DMS79 treated with DMSO at 0.1 percent for 48 hours (cell line): ENCODE data around the gene FUOM.

ENCODE experiments used
- DNase-seq: peaks from one replicate; lab custom pipeline; 2025; lab: John Stamatoyannopoulos, UW

The FUOM gene

DNA sequence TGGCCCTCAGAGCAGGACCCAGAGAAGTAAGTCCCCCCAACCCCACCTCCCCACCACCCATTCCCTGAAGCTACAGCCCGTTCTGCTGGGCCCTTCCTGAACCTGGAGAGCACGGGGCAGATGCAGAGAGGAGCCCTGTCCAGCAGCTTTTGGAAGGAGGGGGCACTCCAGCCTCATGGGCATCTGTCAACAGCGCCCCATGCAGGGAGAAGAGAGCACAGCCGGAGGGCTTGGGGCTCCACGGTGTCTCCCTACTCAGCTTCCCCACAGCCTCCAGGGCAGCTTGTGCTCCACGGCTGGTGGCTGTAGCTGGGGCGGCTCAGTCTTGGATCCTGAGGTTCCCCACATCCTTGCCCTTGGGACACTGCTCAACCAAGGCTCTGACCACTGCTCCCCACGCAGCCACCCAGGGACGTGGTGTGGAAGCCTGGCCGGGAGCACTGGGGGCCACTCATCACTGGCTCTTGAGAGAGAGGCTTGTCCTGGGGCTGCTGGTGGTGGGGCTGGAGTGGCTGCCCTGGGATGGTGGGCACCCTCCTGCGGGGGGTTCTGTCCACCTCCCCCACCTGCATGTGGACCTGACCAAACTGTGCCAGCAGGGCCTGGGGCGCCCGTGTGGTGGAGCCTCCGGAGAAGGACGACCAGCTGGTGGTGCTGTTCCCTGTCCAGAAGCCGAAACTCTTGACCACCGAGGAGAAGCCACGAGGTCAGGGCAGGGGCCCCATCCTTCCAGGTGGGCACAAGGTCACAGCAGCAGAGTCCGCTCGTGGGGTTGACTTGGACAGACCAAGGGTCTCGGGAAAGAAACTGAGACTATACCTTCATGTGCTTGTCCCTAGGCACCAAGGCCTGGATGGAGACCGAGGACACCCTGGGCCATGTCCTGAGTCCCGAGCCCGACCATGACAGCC lies 6.2 kb downstream of the FUOM start:
- DNase-seq: no peak

DNA sequence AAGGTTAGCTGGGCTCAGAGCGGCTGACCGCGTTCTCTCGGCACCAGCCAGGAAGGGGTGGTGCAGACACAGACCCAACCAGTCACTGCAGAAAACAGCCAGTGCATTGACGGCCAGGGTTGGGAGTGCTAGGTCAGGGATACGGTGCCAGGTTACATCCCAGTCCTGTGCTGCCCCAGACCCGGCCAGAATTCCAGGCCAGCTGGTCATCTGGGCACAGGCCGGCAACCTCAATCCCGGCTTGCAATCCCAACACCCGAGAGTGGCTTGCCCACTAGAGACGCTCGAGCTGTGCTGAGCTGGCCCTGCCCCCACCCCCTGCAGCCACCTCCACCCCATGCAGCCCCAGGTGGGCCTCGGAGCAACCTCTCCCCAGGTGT lies 6.9 kb downstream of the FUOM start:
- DNase-seq: no peak

DNA sequence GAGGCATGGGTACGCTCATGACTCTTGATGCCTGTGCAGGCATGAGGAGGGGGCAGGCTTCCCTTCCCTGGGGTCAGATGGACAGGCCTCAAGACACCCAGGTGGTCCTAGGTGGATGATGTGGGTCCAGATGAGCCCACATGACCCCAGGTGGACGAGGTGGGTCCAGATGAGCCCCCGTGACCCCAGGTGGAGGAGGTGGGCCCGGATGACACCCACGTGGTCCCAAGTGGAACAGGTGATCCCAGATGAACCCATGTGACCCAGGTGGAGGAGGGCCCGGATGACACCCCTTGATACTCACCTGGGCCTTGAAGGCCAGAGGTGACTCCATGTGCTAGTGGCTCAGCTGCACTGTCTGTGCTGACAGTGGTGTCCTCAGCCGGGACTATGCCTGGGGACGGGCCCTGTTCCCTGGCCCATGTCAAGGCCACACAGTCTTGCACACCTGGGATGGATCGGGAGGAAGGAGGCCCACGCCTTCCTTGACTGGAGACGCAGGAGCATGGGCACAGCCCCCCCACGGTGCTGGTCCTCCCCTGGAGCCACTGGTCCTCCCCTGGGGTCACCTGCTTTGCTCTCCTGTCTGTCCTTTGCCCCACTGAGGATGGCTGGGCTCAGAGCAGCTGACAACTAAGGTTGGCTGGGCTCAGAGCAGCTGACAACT lies 7.4 kb downstream of the FUOM start:
- DNase-seq: no peak

DNA sequence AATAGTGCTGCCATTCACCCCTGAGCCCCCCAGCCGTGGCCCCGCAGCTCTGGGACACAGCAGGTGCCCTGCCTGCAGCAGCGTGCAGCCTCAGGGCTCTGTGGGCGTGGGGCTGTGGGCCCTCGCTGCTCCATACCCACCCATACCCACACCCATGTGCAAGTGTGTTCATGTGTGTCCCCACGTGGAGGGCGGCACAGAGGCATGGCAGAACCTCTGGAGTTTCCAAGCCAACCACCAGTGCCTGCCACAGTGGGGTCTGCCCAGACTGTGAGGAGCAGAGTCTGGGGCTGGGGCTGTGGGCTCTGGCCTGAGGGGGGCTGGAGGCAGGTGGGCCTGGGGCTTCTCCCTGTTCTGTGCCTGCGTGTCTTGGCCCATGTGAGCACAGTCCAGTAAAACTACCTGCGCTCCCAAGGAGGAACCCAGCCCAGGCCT lies 8.2 kb downstream of the FUOM start:
- no peak for DNase-seq

DNA sequence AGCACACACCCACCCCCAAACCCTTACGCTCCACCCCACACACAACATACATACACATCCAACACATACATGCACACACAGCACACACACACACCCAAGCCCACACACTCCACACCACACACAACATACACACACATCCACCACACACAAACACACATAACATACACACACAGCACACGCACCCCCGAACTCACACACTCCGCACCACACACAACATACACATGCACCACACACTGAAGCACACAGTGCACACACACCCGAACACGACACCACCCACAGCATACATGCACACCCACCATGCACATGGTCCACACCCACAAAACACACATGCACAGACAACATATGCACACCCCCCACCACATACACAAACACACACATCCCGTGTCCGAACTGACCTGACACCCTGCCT lies 8.7 kb downstream of the FUOM start:
- DNase-seq: no peak

DNA sequence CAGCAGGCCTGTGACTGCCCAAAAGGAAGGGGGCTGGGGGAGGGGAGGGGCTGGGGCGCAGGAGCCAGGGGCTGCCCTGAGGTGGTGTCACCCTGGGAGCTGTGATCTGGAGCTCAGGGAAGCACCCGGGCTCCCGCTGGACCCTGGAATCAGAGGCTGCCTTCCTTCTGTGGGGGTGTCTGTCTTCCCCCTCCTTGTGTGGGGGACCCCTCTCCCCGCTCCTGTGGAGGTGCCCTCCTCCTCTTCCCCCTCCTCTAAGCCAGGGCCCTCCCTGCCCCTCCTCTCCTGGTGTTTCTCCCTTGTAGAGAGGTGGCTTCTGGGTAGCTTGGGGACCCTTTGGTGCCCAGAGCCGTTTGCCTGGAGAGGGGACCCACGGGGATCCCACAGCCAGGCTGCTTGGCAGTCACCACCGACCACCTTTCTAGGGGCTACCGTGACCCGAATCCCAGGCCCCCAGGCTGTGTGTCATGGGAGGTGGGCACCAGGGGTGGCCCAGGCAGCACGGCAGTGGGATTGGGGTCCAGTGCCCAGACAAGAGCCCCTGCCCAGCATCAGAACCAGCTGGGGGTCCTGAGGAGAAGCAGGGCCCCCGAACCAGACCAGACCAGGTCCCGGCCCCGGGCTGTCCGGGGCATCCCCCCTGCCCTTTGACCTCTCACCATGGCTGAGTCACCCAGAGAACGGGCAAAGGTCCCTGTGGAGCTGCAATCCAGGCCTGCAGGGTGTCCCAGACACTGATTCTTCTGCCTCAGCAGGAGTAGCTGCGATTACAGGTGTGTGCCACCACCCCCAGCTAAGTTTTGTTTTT lies 9.9 kb downstream of the FUOM start:
- DNase-seq: no peak

DNA sequence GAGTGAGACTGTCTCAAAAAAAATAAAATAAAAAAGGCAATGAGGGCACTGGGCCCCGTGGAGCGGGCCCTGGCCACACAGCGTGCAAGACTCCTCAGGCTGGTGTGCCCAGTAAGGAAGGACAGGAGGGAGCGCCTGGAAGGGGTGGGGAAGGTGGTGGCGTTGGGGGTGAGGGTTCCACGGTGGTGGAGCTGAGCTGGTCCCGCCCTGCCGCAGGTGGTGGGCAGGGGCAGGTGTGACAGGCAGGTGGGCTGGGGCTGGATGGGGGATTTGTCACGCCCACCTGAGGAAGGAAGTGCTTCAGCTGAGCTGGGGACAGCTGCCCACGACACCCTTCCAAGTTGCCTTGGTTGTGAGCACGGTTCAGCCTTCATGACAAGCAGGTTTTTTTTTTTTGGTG lies 11.4 kb downstream of the FUOM start:
- no peak for DNase-seq

DNA sequence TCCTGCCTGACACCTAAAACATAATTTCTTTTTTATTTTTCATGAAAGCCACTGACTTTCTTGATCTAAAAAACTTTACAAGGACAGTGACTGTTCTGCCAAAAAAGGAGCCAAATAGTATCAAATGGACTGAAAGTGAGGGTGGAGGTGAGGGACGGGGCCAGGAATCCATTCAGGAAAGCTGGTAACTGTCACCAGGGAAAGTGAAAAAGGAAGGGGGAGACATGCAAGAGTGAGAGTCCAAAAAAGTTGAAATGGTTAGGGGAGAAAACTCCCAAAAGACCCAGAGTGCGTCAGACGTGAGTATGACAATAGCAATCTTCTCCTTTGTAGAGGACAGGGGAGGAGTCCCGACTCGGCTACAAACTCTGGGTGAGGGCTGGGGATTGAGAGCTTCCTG lies 13.6 kb downstream of the FUOM start:
- DNase-seq: no peak

DNA sequence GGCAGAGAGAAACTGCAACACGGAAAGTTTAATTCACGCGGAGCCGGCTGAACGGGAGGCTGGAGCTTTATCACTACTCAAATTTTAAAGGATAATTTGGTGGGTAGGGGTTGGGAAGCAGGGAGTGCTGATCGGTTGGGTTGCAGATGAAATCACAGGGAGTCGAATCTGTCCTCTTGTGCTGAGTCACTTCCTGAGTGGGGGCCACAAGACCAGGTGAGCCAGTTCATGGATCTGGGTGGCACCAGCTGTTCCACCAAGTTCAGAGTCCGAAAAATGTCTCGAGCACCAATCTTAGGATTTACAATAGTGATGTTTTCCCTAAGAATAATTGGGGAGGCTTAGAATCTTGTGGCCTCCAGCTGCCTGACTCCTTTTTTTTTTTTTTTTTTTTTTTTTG lies 14.3 kb downstream of the FUOM start:
- no peak for DNase-seq

DNA sequence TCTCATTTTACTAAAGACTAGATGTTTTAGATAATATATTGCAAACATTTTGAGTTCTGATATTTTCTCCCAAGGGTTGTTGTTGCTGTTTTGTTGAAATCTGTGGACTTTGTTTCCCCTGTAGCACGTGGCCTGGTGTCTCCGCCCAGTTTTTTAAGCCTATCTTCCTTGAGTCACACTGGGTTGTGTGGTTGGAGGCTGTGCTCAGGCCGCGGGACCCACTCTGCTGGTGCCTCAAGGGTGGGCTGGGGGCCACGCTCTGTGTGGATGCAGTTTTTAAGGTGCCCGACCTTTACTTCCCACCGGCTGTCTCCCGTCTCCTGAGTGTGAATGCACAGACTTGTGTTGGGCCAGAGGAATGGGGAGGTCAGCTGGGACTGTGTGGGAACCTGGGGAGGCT lies 14.9 kb downstream of the FUOM start:
- DNase-seq: no peak

DNA sequence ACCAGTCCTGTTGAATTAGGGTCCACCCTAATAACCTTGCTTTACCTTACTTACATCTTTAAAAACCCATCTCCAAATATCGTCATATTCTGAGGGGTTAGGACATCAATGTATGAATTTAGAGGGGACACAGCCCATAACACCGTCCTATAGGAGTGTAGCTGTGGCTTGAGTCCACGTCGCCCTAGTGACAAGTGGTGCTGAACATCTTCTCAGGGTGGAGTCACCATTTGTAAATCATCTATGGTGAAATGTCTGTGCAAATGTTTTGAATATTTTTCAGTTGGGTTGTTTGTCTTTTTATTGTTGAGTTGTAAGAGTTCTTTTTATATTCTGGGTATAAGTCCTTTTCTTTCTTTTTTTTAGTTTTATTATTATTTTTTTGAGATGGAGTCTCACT lies 15.8 kb downstream of the FUOM start:
- no peak for DNase-seq

DNA sequence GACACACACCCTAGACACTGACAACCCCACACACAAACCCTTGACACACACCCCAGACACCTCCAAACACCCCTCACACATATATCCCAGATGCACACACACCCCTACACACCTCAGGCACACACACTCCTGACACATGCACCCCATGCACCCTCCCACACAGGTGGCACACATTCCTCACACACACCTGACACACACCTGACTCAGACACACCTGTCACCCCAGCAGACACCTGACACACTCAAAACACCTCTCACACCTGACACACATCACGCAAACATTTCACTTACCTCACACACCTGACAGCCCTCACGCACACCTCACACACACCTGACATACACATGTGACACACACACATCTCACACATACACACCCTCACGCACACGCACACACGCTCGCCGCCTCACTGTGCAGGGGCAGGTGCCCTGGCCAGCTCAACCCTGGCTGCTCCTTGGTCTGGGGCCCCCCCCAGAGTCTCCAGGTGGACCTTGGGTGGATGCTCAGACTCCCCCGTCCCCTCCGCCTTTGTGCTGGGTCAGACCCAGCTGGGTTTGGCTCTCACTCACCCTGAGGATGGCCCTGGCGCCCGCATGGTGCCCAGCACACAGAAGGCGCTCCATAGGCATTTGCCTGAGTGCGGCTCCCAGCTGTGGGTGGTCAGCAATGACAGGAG lies 18.0 kb downstream of the FUOM start:
- DNase-seq: no peak

DNA sequence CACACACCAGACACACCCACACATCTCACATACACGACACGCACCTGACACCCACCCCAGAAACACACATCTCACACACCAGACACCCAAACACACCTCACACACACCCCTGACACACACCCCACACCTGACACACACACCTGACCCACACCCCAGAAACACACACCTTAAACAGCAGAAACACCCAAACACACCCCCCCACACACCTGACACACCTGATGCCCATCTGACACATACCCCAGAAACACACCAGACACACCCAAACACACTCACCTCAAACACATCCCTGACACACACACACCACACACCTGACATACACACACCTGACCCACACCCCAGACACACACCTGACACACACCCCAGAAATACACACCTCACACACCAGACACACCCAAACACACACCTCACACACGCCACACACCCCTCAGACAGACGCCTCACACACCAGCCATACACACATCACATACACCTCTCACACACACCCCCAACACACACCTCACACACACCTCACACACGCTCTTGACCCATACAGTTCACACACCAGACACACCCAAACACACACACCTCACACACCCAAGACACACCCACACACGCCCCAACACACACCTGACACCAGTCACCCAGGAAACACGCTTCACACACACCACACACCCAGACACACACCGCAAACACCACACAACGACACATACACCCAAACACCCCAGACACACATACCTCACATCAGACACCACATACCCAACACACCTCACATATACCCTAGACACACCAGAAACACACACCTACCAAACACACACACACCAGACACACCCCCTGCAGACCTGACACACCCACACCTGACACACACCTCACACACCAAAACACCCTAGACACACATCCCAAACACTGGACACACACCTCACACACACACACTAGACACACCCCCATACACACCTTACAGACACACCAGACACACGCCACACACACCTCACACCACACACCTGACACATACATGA lies 19.4 kb downstream of the FUOM start:
- DNase-seq: no peak

DNA sequence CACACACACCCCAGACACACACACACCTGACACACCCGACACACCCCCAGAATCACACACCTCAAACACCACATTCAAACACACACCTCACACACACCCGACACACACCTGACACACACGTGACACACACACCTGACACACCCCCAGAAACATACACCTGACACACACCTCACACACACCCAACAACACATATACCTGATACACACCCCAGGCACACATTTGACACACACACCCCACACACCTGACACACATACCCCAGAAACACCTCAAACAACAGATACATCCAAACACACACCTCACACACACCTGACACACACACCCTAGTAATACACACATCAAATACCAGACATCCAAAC lies 20.5 kb downstream of the FUOM start:
- DNase-seq: no peak

DNA sequence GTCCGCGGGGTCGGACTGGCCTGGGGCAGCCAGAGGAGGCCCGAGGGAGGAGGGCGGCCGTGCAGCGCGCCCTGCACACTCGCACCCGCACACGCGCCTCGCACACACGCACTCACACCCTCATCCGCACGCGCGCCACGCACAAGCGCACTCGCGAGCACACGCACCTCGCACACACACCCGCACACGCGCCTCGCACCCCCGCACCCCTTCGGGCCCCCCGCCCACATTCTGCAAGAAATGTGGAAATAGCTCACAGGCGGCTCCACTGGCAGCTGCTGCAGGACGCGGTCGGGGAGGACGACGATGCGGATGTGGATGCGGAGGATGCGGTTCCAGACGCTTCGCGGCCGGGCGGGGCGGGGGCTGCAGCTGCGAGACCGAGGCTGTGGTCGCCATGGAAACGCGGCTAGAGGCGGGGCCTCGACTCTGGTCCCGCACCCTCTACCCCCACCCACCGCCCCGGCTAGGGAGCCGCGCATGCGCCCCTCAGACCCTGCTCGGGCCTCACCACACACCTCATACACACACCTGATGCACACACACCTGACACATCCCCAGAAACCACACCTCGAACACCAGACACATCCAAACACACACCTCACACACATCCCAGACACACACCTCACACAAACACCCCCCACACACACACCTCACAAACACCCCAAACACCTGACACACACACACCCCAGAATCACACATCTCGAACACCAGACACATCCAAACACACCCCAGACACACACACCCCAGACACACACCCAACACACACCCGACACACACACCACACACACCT lies 21.0 kb downstream of the FUOM start, which contains the start of gene CALY:
CALY (minus strand) TSS at position 320 of the 793 bp plus-strand sequence. CDS start 7,907 bp downstream, outside the sequence.
- DNase-seq: no peak

DNA sequence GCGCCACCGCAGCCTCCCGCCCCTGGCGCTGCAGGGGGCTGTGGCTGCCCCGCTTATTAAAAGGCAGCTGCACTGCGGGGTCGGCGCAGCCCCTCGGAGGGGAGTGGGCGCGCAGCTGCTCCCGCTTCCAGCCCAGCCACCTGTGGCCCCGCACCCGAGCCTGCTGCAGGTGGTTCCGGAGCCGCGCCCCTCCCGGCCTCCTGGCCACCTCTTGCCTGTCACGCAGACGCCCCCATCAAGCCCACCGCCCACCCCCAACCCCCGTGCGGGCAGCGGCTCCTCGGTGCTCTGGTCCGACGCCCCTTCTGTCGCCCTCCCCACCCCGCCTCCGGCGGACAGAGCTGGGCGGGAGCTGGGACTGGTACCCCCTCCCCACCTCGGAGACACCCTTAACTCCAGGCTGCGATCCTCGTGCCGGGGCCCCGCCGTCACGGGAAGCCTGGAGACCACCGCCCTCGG lies 21.7 kb downstream of the FUOM start:
- DNase-seq: no peak

DNA sequence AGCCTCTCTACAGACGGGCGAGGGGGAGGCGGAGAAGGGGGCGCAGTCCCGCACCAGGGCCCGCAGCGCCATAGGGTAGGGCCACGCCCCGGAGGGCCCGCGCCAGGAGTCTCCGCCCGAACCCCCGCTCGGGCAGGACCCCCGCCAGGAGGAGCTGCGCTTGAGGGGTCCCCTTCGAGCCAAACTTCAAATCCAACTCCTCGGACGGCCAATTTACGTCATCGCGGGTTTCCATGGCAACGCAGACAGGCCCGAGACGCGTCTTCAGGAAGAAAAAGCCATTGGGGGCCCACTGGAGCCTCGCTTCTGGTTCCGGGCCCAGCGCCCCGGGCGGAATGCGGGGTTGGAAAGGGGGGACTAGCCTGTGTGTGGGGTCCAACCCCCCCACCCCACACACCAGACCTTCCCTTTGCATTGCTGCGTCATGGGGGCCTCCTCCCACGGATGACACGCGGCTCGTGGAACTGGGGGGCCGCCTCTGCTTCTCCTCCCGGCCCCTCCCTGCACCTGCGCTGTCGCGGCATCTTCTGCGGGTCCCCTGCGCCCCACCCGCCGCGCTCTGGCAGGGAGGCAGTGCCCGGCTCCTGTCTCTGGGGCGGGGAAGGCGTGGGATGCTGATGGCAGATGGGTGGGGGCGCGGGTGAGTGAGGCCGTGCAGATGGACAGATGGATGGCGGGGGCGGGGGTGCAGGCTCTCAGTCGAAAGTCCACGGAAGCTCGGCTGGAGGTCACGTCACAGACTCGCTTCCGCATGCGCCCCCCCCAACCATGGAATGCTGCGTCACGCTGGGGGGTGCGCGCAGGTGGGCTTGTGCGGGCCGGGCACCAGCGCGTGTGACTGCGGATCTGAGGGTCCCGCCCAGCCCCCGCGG lies 22.3 kb downstream of the FUOM start:
- DNase-seq: no peak

DNA sequence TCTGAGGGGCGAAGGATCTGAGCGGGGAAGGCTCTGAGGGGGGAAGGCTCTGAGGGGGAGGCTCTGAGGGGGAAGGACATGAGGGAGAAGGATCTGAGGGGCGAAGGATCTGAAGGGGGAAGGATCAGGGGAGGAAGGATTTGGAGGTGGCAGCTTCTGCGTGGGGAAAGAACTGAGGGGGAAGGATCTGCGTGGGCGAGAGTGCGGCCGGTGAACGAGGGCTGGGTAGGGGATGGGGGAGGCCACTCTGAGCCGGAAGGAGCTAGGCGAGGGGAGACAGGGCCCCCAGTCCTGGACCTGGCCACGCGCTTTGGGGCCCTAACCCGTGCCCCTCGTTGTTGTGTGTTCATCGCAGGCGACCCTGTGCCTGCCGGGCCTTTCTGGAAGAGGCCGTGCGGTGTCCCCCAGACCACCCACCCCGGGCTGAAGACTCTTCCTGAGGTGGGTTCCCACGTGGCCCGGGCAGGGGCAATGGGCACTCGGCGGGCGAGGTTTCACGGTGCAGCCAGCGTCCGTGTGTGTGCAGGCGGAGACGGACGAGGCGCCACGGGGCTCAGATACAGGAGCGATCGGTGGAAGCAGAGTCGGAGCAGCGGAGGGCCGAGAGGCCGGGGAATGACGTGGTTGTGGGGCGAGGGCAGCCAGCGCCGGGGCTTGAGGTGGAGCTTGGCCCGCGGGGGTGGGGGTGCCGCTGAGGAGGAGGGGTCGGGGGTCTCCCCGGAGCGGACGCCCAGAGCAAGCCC lies 23.1 kb downstream of the FUOM start:
- no peak for DNase-seq
